Testis (tissue), 2 donors: ENCODE data around the gene CDS2.

Source experiments
- POLR2A ChIP-seq: fragments of 450-650 bp; IDR thresholded peaks from one replicate; pipeline ENCODE4 v1.6.1; 2017; ENCODE audit warnings: antibody characterized with exemption, mild to moderate bottlenecking, moderate library complexity
- TF ChIP-seq, protein P1 (sequence below), 3 experiments: fragments of 450-650 bp in 2 of 3; fragments of 200-600 bp in 1 of 3; sonication (generic) in 1 of 3; IDR thresholded peaks; one replicate each; pipeline ENCODE4 v1.5.1; 2016 to 2019; ENCODE audit warnings: antibody characterized with exemption in 3 of 3, mild to moderate bottlenecking in 2 of 3, moderate library complexity in 1 of 3

DNA sequence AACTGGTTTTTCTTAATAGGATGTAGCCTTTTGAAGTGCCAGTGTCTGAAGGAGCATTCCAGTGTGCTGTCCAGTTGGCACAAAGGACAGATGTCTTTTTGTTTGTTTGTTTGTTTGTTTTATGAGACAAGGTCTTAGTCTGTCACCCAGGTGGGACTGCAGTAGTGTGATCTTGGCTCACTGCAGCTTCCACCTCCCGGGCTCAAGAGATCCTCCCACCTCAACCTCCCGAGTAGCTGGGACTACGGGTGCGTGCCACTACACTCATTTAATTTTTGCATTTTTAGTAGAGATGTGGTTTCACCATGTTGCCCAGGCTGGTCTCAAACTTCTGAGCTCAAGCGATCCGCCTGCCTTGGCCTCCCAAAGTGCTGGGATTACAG, 27.7 kb downstream of the CDS2 start:
- TF ChIP-seq, protein P1, sequence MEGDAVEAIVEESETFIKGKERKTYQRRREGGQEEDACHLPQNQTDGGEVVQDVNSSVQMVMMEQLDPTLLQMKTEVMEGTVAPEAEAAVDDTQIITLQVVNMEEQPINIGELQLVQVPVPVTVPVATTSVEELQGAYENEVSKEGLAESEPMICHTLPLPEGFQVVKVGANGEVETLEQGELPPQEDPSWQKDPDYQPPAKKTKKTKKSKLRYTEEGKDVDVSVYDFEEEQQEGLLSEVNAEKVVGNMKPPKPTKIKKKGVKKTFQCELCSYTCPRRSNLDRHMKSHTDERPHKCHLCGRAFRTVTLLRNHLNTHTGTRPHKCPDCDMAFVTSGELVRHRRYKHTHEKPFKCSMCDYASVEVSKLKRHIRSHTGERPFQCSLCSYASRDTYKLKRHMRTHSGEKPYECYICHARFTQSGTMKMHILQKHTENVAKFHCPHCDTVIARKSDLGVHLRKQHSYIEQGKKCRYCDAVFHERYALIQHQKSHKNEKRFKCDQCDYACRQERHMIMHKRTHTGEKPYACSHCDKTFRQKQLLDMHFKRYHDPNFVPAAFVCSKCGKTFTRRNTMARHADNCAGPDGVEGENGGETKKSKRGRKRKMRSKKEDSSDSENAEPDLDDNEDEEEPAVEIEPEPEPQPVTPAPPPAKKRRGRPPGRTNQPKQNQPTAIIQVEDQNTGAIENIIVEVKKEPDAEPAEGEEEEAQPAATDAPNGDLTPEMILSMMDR (IDR thresholded peaks at IDR 0.05) = no peak
- TF ChIP-seq POLR2A = no peak
